ENCODE results near the gene IL5.
"Not testable (repeated sequence)": the region's sequence is repeated elsewhere in the genome, so short reads cannot be mapped to it uniquely, and the experiment has no call there.

GRCh38 chr5:132524877-132525276, 18.4 kb downstream of the IL5 start:
- TF ChIP-seq CTCF, POLR2A (IDR thresholded peaks at IDR 0.05): not testable (repeated sequence)
